Measurements from ENCODE around the gene WDR81.
"Not testable (repeated sequence)": the region's sequence is repeated elsewhere in the genome, so short reads cannot be mapped to it uniquely, and the experiment has no call there.

WDR81 gene

DNA sequence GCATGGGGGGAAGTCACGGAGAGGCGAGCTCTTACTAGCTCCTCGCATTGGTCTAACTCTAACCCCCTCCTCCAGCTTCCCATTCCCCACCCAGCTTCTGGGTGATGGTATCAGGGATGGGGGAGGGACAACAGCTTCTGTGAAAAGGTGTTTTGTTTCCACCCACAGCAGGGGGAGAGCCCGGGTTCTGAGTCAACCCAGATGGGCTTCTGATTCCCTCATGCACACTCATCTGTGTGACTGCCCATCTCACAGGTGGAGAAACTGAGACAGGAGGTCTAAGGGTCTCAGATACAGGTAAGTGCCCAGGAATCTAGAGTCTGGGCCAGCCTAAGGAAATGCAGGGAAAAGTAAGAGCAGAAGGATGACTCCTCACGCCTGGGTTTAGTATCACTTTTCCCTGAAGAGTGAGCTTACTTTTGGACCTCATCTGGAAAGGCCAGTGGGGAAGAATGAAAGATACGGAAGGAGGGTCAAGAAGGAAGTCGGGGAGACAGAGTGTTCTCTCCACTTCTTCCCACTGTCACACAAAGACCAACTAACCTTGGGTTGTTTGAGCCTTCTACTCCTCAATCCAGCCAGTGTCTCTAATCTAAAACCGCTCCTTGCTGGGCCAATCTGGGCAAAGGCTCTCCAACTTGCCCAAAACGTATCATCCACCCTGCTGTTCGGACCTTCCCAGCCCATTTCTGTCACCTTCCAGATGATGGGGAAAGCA, 11.2 kb upstream of the WDR81 start:
- no peak for DNase-seq (ENCODE audit: low read depth in 3 of 3, low spot score in 1 of 3)

DNA sequence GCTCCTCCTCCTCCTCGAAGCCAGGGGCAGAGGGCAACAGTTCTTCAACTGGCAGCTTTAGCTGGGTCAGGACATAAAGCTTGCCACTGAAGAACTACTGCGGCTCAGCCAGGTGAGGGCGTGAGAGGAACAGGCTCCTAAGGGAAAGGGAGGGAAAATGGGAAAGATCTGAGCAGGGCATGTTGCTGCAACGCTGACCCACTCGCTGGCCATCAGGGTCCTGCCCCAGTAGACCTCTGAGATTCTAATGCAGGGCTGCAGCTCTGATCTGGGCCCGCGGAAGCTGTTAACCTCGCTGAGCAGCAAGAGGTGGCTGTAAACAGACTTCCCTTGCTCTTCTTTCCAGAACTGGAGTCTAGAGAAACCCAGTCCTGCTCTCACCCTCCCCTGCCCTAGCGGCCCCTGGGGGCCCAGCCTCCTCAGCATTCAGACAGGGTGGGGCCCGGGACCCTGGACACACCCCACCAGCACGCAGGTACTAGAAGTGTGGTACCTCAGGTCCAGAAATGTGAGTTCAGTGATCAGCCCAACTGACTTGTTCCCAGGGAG, 10.6 kb upstream of the WDR81 start:
- DNase-seq (ENCODE audit: low read depth in 3 of 3, low spot score in 1 of 3): no peak

- DNase-seq (ENCODE audit: low read depth in 3 of 3, low spot score in 1 of 3): no peak
These were observed 10.0 kb upstream of the WDR81 start for GRCh38 chr17:1714427-1714979.

GRCh38 chr17:1714980-1715802, 9.3 kb upstream of the WDR81 start:
- DNase-seq (ENCODE audit: low read depth in 3 of 3, low spot score in 1 of 3): no peak

- no peak for DNase-seq (ENCODE audit: low read depth in 3 of 3, low spot score in 1 of 3)
These were observed 8.8 kb upstream of the WDR81 start for GRCh38 chr17:1715803-1716075.

DNA sequence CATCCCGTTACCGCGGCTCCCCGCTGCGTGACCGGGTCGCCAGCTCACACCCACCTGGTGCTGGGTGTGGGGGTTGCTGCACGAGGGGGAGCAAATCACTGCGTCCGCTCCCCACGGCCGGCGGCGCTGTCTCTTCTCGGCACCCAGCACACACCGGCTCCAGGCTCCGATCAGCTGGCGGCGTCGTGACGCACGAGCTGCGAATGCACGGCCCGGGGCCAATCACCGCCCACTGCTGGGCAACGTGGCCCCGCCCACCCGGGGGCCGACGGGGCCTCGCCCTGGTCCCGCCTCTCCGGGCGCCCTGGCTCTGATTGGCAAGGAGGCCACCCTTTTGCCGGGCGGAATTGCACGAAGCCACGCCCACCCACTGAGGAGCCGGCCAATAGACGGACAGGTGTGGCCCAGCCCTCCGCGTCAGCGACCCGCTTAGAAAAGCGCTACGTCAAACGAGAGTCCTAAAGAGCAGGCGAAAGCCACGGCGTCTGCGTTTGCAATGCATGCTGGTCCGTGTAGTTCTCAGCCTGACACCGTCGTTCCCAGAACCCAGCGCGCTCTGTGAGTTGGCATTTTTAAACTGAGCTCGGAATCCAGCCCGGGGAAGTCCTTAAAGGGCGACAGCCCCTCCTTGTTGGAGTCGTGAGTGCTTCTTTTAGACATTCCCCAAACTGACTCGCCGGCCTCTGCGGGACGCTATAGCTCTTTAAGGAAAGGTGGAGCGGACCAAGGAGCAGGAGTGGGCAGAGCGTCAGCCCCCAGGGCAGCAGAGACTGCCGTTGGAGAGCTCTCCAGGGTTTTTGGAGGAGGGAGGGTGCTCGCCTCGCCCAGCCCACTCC, 8.2 kb upstream of the WDR81 start:
- peak; percentile 99 to 100 (median 100) for DNase-seq (ENCODE audit: low read depth in 3 of 3, low spot score in 1 of 3)

- peak in 2 of 3 donors; percentile 54 to 56 for DNase-seq (ENCODE audit: low read depth in 3 of 3, low spot score in 1 of 3)
These were observed 7.4 kb upstream of the WDR81 start for GRCh38 chr17:1716912-1717695.

- DNase-seq (ENCODE audit: low read depth in 3 of 3, low spot score in 1 of 3): no peak
These were observed 5.9 kb upstream of the WDR81 start for GRCh38 chr17:1718362-1719165.

DNA sequence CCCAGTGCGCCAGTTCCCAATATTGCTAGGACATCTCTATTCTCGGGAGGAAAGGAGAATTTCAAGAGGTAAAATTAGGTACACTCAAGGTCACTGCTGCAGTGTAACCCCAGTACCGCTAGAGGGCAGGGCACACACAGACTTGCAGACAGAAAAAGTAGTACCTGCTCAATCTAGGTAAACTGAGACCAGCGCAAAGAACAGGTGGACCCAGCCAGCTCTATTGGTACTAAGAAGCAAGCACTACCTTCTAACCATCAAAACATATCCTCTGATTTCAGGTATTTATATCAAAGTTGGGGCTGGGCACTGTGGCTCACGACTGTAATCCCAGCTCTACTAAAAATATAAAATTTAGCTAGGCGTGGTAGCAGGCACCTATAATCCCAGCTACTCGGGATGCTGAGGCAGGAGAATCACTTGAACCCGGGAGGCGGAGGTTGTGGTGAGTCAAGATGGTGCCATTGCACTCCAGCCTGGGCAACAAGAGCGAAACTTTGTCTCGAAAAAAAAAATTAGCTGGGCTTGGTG, 3.6 kb upstream of the WDR81 start:
- peak in 1 of 3 donors; percentile 52 for DNase-seq (ENCODE audit: low read depth in 3 of 3, low spot score in 1 of 3)

DNA sequence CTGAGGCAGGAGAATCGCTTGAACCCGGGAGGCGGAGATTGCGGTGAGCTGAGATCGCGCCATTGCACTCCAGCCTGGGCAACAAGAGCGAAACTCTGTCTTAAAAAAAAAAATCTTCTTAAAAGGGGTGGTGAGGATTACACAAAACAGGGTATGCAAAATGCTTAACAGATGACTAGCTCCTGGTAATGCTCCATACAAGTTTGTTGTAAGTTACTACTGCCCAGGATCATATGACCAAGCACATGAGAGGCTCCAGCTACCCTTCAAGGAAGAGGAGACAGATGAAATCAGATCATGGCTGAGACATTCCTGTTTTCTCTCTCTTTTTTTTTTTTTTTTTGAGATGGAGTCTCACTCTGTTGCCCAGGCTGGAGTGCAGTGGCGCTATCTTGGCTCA, 2.5 kb upstream of the WDR81 start:
- not testable (repeated sequence) for DNase-seq (ENCODE audit: low read depth in 3 of 3, low spot score in 1 of 3)

- no peak for DNase-seq (ENCODE audit: low read depth in 3 of 3, low spot score in 1 of 3)
These were observed 551 bp downstream of the WDR81 start for GRCh38 chr17:1724869-1725641.

GRCh38 chr17:1725642-1726511, 1.4 kb downstream of the WDR81 start:
- no peak for DNase-seq (ENCODE audit: low read depth in 3 of 3, low spot score in 1 of 3)

GRCh38 chr17:1726626-1727257, 2.2 kb downstream of the WDR81 start:
- DNase-seq (ENCODE audit: low read depth in 3 of 3, low spot score in 1 of 3): no peak

- DNase-seq (ENCODE audit: low read depth in 3 of 3, low spot score in 1 of 3): no peak
These were observed 2.8 kb downstream of the WDR81 start for GRCh38 chr17:1727258-1727789.

- DNase-seq (ENCODE audit: low read depth in 3 of 3, low spot score in 1 of 3): no peak
These were observed 3.5 kb downstream of the WDR81 start for GRCh38 chr17:1727876-1728630.

GRCh38 chr17:1729966-1730325, 5.4 kb downstream of the WDR81 start:
- DNase-seq (ENCODE audit: low read depth in 3 of 3, low spot score in 1 of 3): no peak

All from stimulated activated CD4-positive, alpha-beta T cell treated with anti-CD3 and anti-CD28 coated beads, TNF-alpha, amount 100 ng/mL, for 1 hour (primary cell).